ENCODE measurements around the gene TAF6. TPM values are rescaled to one million over a fixed set of nuclear protein-coding genes. Genes with fewer than 3 reads are reported as not detected.
A peak's percentile ranks its signal among the peaks of the same experiment; 100 is the strongest.

TAF6 gene
- total and polyA plus RNA-seq, 9 of the 15 experiments (the other 6 are each of a cell fraction or from before 2014, with no cell fraction given) = 0.78 to 78.7 (median 21.3) TPM

DNA sequence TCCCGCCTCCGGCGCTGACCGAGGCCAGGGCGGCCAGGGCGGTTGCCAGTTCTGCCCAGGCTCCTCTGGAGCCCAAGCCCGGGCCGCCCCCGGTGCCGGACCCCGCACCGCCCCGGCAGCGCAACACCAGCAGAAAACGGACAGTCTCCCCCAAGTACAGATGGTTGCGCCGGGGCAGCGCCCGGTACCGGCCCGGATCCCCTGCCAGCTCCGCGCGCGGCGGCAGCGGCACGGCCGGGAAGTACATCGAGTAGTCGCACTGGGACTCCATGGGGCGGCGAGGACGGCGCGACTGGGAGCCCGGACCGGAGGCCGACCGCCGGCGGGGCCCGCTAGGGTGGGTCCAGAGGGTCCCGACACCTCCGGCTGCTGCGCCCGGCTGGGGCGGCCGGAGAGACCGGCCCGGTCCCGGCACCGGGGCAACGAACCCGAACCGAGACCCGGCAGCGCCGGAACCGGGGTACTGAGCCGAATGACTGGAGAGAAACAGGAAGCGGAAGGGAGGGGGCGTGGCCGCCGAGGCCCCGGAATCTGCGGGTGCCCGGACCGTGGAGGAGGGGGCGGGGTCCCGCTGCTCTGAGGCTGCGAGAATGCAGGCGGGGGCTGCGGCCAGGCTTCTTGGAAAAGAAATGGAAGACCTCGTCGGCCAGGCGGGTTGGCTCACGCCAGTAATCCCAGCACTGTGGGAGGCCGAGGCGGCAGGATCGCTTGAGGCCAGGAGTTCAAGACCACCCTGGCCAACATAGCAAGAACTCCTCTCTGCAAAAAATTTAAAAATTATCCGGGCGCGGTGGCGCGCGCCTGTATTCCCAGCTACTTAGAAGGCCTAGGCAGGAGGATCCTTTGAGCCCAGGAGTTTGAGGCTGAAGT lies 39.3 kb upstream of the TAF6 start, which contains the start of gene TRAPPC14 (continued):
- TF ChIP-seq, protein P1, sequence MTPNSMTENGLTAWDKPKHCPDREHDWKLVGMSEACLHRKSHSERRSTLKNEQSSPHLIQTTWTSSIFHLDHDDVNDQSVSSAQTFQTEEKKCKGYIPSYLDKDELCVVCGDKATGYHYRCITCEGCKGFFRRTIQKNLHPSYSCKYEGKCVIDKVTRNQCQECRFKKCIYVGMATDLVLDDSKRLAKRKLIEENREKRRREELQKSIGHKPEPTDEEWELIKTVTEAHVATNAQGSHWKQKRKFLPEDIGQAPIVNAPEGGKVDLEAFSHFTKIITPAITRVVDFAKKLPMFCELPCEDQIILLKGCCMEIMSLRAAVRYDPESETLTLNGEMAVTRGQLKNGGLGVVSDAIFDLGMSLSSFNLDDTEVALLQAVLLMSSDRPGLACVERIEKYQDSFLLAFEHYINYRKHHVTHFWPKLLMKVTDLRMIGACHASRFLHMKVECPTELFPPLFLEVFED (CRISPR knock-in tag; conservative IDR thresholded peaks at IDR 0.05) = no peak
- TF ChIP-seq CREB1 (IDR thresholded peaks at IDR 0.05) = peak; percentile 59; the same call in 1 of the 2 replicates
- no peak for TF ChIP-seq CREB1 (CRISPR knock-in tag; IDR thresholded peaks at IDR 0.05)
- TF ChIP-seq MAX (CRISPR knock-in tag; IDR thresholded peaks at IDR 0.05) = peak; percentile 57; the same call in 1 of the 2 replicates
- TF ChIP-seq HNRNPK (IDR thresholded peaks at IDR 0.05; ENCODE audit: low read depth, low read length, poor library complexity, severe bottlenecking) = peak; percentile 56
- TF ChIP-seq NCOR1 (IDR thresholded peaks at IDR 0.05) = no peak
- TF ChIP-seq RBM14 (IDR thresholded peaks at IDR 0.05; ENCODE audit: borderline replicate concordance, insufficient read depth, low read depth, low read length) = no peak
- TF ChIP-seq EGR1 (conservative IDR thresholded peaks at IDR 0.05) = peak; percentile 87
- TF ChIP-seq GABPB1 (CRISPR knock-in tag; IDR thresholded peaks at IDR 0.05) = peak; percentile 85
- TF ChIP-seq ZNF445 (CRISPR knock-in tag; IDR thresholded peaks at IDR 0.05; ENCODE audit: low read depth) = no peak
- TF ChIP-seq, protein P2, sequence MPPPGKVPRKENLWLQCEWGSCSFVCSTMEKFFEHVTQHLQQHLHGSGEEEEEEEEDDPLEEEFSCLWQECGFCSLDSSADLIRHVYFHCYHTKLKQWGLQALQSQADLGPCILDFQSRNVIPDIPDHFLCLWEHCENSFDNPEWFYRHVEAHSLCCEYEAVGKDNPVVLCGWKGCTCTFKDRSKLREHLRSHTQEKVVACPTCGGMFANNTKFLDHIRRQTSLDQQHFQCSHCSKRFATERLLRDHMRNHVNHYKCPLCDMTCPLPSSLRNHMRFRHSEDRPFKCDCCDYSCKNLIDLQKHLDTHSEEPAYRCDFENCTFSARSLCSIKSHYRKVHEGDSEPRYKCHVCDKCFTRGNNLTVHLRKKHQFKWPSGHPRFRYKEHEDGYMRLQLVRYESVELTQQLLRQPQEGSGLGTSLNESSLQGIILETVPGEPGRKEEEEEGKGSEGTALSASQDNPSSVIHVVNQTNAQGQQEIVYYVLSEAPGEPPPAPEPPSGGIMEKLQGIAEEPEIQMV (tag; conservative IDR thresholded peaks at IDR 0.05; ENCODE audit: low read depth) = no peak
- TF ChIP-seq NEUROD1 (IDR thresholded peaks at IDR 0.05; ENCODE audit: borderline replicate concordance, low read depth, low read length, partially characterized antibody) = peak; percentile 26
- 0 out of 2 replicates have a peak, but pooled peaks have one; percentile 35 for TF ChIP-seq SREBF2 (CRISPR knock-in tag; IDR thresholded peaks at IDR 0.05)
- TF ChIP-seq NFE2 (IDR thresholded peaks at IDR 0.05; ENCODE audit: low read depth) = peak; percentile 41
- TF ChIP-seq KDM1A (IDR thresholded peaks at IDR 0.05) = peak in 1 of 2 experiments; percentile 52; a peak in 3 of 4 replicates
- peak; percentile 54 for TF ChIP-seq RB1 (IDR thresholded peaks at IDR 0.05; ENCODE audit: low read depth)
- TF ChIP-seq STAT5A (IDR thresholded peaks at IDR 0.05; ENCODE audit: borderline replicate concordance, low read length) = peak; percentile 69
- peak; percentile 76; the same call in 1 of the 2 replicates for TF ChIP-seq HMGXB4 (CRISPR knock-in tag; IDR thresholded peaks at IDR 0.05)
- TF ChIP-seq, protein P3, sequence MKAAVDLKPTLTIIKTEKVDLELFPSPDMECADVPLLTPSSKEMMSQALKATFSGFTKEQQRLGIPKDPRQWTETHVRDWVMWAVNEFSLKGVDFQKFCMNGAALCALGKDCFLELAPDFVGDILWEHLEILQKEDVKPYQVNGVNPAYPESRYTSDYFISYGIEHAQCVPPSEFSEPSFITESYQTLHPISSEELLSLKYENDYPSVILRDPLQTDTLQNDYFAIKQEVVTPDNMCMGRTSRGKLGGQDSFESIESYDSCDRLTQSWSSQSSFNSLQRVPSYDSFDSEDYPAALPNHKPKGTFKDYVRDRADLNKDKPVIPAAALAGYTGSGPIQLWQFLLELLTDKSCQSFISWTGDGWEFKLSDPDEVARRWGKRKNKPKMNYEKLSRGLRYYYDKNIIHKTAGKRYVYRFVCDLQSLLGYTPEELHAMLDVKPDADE (conservative IDR thresholded peaks at IDR 0.05; ENCODE audit: control insufficient read depth, low read depth, low read length) = 0 out of 2 replicates have a peak, but pooled peaks have one; percentile 44
- TF ChIP-seq FOXA3 (CRISPR knock-in tag; conservative IDR thresholded peaks at IDR 0.05 in 1 of 2, IDR thresholded peaks at IDR 0.05 in 1 of 2) = no peak
- no peak for TF ChIP-seq ZNF436 (CRISPR knock-in tag; IDR thresholded peaks at IDR 0.05)

Data from K562 (cell line).